PC-9 (cell line): ENCODE measurements around the gene MLANA. TPM values are rescaled to one million over a fixed set of nuclear protein-coding genes. Genes with fewer than 3 reads are reported as not detected.

ENCODE experiments used
- BruUV-seq: library from RNA; stranded (reverse); fragments of 400-500 nt; replicated peaks from 2 replicates; lab custom pipeline; 2021; lab: Mats Ljungman, UMichigan
- CTCF ChIA-PET: fragments of 300-600 bp; sonication (Branson Sonifier 250); formaldehyde crosslinking; loops from one replicate; lab custom pipeline; 2022; ENCODE audit warnings: antibody characterized with exemption; lab: Charles Lee
- POLR2A ChIA-PET: fragments of 300-600 bp; sonication (Branson Sonifier 250); formaldehyde crosslinking; loops from one replicate; lab custom pipeline; 2022; ENCODE audit warnings: antibody characterized with exemption; ENCODE audit not compliant: unreplicated experiment; lab: Charles Lee
- DNase-seq, 2 experiments: peaks; one replicate each; pipeline versions ENCODE4 v3.0.0 to v3.0.0-alpha.2; 2015 to 2022; ENCODE audit warnings: mixed read lengths in 1 of 2
- H2AFZ ChIP-seq: fragments of 200-600 bp; sonication (generic); 2 replicates; pipeline ENCODE4 v1.8.1; 2017; ENCODE audit warnings: antibody characterized with exemption
- H3F3A ChIP-seq: fragments of 200-600 bp; sonication (generic); 2 replicates; pipeline ENCODE4 v1.8.1; 2017; ENCODE audit warnings: antibody characterized with exemption, mild to moderate bottlenecking, low read depth; ENCODE audit not compliant: insufficient read depth
- H3K27ac ChIP-seq: fragments of 200-600 bp; sonication (generic); 2 replicates; pipeline ENCODE4 v1.6.1; 2016; ENCODE audit warnings: mixed run types
- H3K27me3 ChIP-seq: fragments of 200-600 bp; sonication (generic); 2 replicates; pipeline ENCODE4 v1.6.1; 2016; ENCODE audit warnings: low read depth, mixed run types; ENCODE audit not compliant: insufficient read depth
- H3K36me3 ChIP-seq: fragments of 200-600 bp; sonication (generic); 2 replicates; pipeline ENCODE4 v1.6.1; 2016; ENCODE audit warnings: low read depth, mixed run types
- H3K4me1 ChIP-seq: fragments of 200-600 bp; sonication (generic); replicated peaks from 2 replicates; pipeline ENCODE4 v1.6.1; 2016; ENCODE audit warnings: mixed run types; ENCODE audit not compliant: insufficient read depth
- H3K4me2 ChIP-seq: fragments of 200-600 bp; sonication (generic); 2 replicates; pipeline ENCODE4 v1.6.1; 2017; ENCODE audit warnings: mixed run types
- H3K4me3 ChIP-seq: fragments of 200-600 bp; sonication (generic); 2 replicates; pipeline ENCODE4 v1.6.1; 2016; ENCODE audit warnings: mixed run types
- H3K79me2 ChIP-seq: fragments of 200-600 bp; sonication (generic); 2 replicates; pipeline ENCODE4 v1.6.1; 2017; ENCODE audit warnings: low read depth, mixed run types
- H3K9me2 ChIP-seq: fragments of 200-600 bp; sonication (generic); 2 replicates; pipeline ENCODE4 v1.8.1; 2017; ENCODE audit warnings: mild to moderate bottlenecking; ENCODE audit not compliant: insufficient read depth
- H3K9me3 ChIP-seq: fragments of 200-600 bp; sonication (generic); 2 replicates; pipeline ENCODE4 v1.8.1; 2016; ENCODE audit warnings: low read depth; ENCODE audit not compliant: insufficient read depth
- H4K20me1 ChIP-seq: fragments of 200-600 bp; sonication (generic); 2 replicates; pipeline ENCODE4 v1.8.1; 2017; ENCODE audit not compliant: insufficient read depth
- EZH2 ChIP-seq: fragments of 200-600 bp; sonication (generic); IDR thresholded peaks from 2 replicates; pipeline ENCODE4 v1.8.0; 2017; ENCODE audit warnings: antibody characterized with exemption, low read depth
- intact Hi-C: fragments of 100-400 bp; cut with micrococcal nuclease; formaldehyde crosslinking; loops from one replicate; pipeline ENCODE4 v1.10.0; 2022; ENCODE audit not compliant: unreplicated experiment
- total RNA-seq: library from RNA; stranded (reverse); gene quantifications from 2 replicates; pipeline ENCODE4 v1.2.3, GENCODE V29; 2021
- TF ChIP-seq, protein P1 (sequence below): fragments of 200-600 bp; sonication (generic); conservative IDR thresholded peaks from 2 replicates; pipeline ENCODE4 v1.6.1; 2017; ENCODE audit warnings: mixed run types, antibody characterized with exemption, mild to moderate bottlenecking, moderate library complexity

The MLANA gene
- total RNA-seq, 1 experiment from 2014 or later, result not detected

GRCh38 chr9:5931657-5932056 is 41.0 kb downstream of the MLANA start:
- H3K27ac ChIP-seq, result no peak overlapping the region
- H3K4me2 ChIP-seq, result no peak overlapping the region
- H2AFZ ChIP-seq, result no peak overlapping the region
- intact Hi-C loops, result no loop called here
- CTCF ChIA-PET, result no interaction called here
- no peaks in the 10 kb centered on the region for H3F3A ChIP-seq
- no peaks in the 10 kb centered on the region for H3K79me2 ChIP-seq
- no peaks in the 10 kb centered on the region for H3K27me3 ChIP-seq
- POLR2A ChIA-PET, result interaction anchor here (0.7 kb wide), 1 partner anchor 17 kb away, joined by 3 read pairs; no protein-coding TSS in a partner anchor
- no peak overlapping the region for H3K4me3 ChIP-seq
- no TSS peak for BruUV-seq
- no peaks in the 10 kb centered on the region for H3K4me1 ChIP-seq
- no peak for DNase-seq
- no peaks in the 10 kb centered on the region; the same call in 1 of the 2 replicates for H4K20me1 ChIP-seq
- H3K9me2 ChIP-seq, result no peaks in the 10 kb centered on the region
- H3K36me3 ChIP-seq, result no peaks in the 10 kb centered on the region
- TF ChIP-seq, protein P1, sequence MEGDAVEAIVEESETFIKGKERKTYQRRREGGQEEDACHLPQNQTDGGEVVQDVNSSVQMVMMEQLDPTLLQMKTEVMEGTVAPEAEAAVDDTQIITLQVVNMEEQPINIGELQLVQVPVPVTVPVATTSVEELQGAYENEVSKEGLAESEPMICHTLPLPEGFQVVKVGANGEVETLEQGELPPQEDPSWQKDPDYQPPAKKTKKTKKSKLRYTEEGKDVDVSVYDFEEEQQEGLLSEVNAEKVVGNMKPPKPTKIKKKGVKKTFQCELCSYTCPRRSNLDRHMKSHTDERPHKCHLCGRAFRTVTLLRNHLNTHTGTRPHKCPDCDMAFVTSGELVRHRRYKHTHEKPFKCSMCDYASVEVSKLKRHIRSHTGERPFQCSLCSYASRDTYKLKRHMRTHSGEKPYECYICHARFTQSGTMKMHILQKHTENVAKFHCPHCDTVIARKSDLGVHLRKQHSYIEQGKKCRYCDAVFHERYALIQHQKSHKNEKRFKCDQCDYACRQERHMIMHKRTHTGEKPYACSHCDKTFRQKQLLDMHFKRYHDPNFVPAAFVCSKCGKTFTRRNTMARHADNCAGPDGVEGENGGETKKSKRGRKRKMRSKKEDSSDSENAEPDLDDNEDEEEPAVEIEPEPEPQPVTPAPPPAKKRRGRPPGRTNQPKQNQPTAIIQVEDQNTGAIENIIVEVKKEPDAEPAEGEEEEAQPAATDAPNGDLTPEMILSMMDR, result no peak
- TF ChIP-seq EZH2, result no peak
- H3K9me3 ChIP-seq, result no peaks in the 10 kb centered on the region

GRCh38 chr9:5938449-5938848 is 47.8 kb downstream of the MLANA start:
- no peak for DNase-seq
- Histone ChIP-seq H3K4me2 (no peak overlapping the region), H2AFZ (no peak overlapping the region), H4K20me1 (no peaks in the 10 kb centered on the region; the same call in 1 of the 2 replicates), H3K4me3 (no peak overlapping the region), H3K4me1 (no peaks in the 10 kb centered on the region), H3K27ac (no peak overlapping the region), H3K36me3 (no peaks in the 10 kb centered on the region), H3K9me3 (no peaks in the 10 kb centered on the region), H3K9me2 (no peaks in the 10 kb centered on the region), H3F3A (no peaks in the 10 kb centered on the region), H3K27me3 (no peaks in the 10 kb centered on the region), H3K79me2 (no peaks in the 10 kb centered on the region)
- TF ChIP-seq, protein P1, result no peak
- TF ChIP-seq EZH2, result no peak
- no TSS peak for BruUV-seq
- ChIA-PET POLR2A (no interaction called here), CTCF (no interaction called here)
- intact Hi-C loops, result no loop called here

- no peak overlapping the region for H3K4me2 ChIP-seq
- no peaks in the 10 kb centered on the region for H3K36me3 ChIP-seq
- H2AFZ ChIP-seq, result no peak overlapping the region
- no peaks in the 10 kb centered on the region for H3K9me2 ChIP-seq
- no peak for TF ChIP-seq EZH2
- TF ChIP-seq, protein P1, result no peak
- BruUV-seq, result no TSS peak
- H3K79me2 ChIP-seq, result no peaks in the 10 kb centered on the region
- ChIA-PET POLR2A (no interaction called here), CTCF (no interaction called here)
- H3K27me3 ChIP-seq, result no peaks in the 10 kb centered on the region
- no peak overlapping the region for H3K4me3 ChIP-seq
- intact Hi-C loops, result no loop called here
- H3K27ac ChIP-seq, result no peak overlapping the region
- no peaks in the 10 kb centered on the region for H3K4me1 ChIP-seq
- no peak for DNase-seq
- no peaks in the 10 kb centered on the region for H3K9me3 ChIP-seq
- no peaks in the 10 kb centered on the region; the same call in 1 of the 2 replicates for H4K20me1 ChIP-seq
- H3F3A ChIP-seq, result no peaks in the 10 kb centered on the region
Observed at GRCh38 chr9:5939530-5939929, 48.8 kb downstream of the MLANA start.
